Sigmoid colon (tissue), 7 donors: ENCODE data around the gene BPNT1. TPM values are rescaled to one million over a fixed set of nuclear protein-coding genes. Genes with fewer than 3 reads are reported as not detected.

Experiments
- DNase-seq: peaks from one replicate; pipeline ENCODE4 v3.0.0-alpha.2; 2019
- H3K27ac ChIP-seq, 4 donors: fragments of 200-600 bp; sonication (generic); one replicate each; pipeline ENCODE4 v1.5.1; 2016 to 2019; ENCODE audit warnings: mild to moderate bottlenecking in 1 of 4
- H3K27me3 ChIP-seq, 3 donors: fragments of 200-600 bp; sonication (generic); one replicate each; pipeline ENCODE4 v1.5.1; 2019; ENCODE audit warnings: mild to moderate bottlenecking in 1 of 3
- H3K36me3 ChIP-seq, 4 donors: fragments of 200-600 bp; sonication (generic); one replicate each; pipeline ENCODE4 v1.5.1; 2016 to 2019
- H3K4me1 ChIP-seq, 4 donors: fragments of 200-600 bp; sonication (generic); one replicate each; pipeline ENCODE4 v1.5.1; 2017 to 2019
- H3K4me3 ChIP-seq, 4 donors: fragments of 200-600 bp; sonication (generic); one replicate each; pipeline ENCODE4 v1.5.1; 2017 to 2019; ENCODE audit warnings: mild to moderate bottlenecking in 2 of 4, moderate library complexity in 1 of 4
- H3K9me3 ChIP-seq, 4 donors: fragments of 200-600 bp in 3 of 4; sonication (generic) in 3 of 4; one replicate each; pipeline versions ENCODE4 v1.5.1 to v1.6.1; 2013 to 2019
- CTCF ChIP-seq, 4 experiments: fragments of 450-650 bp in 3 of 4; fragments of 200-600 bp in 1 of 4; IDR thresholded peaks; one replicate each; pipeline ENCODE4 v1.5.1; 2016 to 2019; ENCODE audit warnings: antibody characterized with exemption in 4 of 4, mild to moderate bottlenecking in 3 of 4, moderate library complexity in 2 of 4
- EP300 ChIP-seq, 4 donors: sonication (generic); formaldehyde crosslinking; IDR thresholded peaks; one replicate each; pipeline ENCODE4 v1.6.1; 2017; ENCODE audit warnings: antibody characterized with exemption in 4 of 4
- POLR2A ChIP-seq, 2 donors: fragments of 450-650 bp; IDR thresholded peaks; one replicate each; pipeline ENCODE4 v1.6.1; 2016; ENCODE audit warnings: antibody characterized with exemption in 2 of 2, mild to moderate bottlenecking in 2 of 2, moderate library complexity in 2 of 2
- POLR2AphosphoS5 ChIP-seq, 4 donors: sonication (generic); formaldehyde crosslinking; IDR thresholded peaks; one replicate each; pipeline ENCODE4 v1.6.1; 2017; ENCODE audit warnings: antibody characterized with exemption in 4 of 4
- WGBS, 2 donors: extraction: QIAGEN DNeasy Blood & Tissue Kit; methylation state at CpG; one replicate each; pipeline ENCODE4 v1.1.7; 2013; 5-methylcytosine and 5-hydroxymethylcytosine counted together
- intact Hi-C: fragments of 100-400 bp; cut with DNase I; formaldehyde crosslinking; loops from one replicate; pipeline ENCODE4 v1.15.1; 2023
- polyA plus RNA-seq, 3 donors: library from polyadenylated mRNA; stranded (reverse); fragments of 200-250 nt; gene quantifications; one replicate each; pipeline ENCODE4 v1.2.3, GENCODE V29; 2013
- total RNA-seq, 4 donors: library from RNA; depleted of rRNA; stranded (reverse); fragments of >200 nt; gene quantifications; one replicate each; pipeline ENCODE4 v1.1.0, GENCODE V29; 2016
- donor health status: healthy with polysubstance abuse.
- donor health status: Bipolar disorder and iron deficiency.
- donor health status: healthy.

Gene BPNT1
- total and polyA plus RNA-seq, 7 donors, result 13.3 to 92.9 (median 19.7) TPM

GRCh38 chr1:220077887-220078286 is 11.7 kb downstream of the BPNT1 start:
- no peak overlapping the region for H3K27ac ChIP-seq
- no peaks in the 10 kb centered on the region for H3K4me1 ChIP-seq
- WGBS, 2 donors, result 95 to 98% methylated on average over 3 of the region's 3 CpGs
- TF ChIP-seq POLR2AphosphoS5 (IDR thresholded peaks at IDR 0.05) (no peak), CTCF (IDR thresholded peaks at IDR 0.05) (no peak), EP300 (IDR thresholded peaks at IDR 0.05) (no peak), POLR2A (IDR thresholded peaks at IDR 0.05) (no peak)
- DNase-seq, result no peak
- H3K36me3 ChIP-seq, result peaks cover 0 to 17% (median 3%) of the 10 kb centered on the region in 4 donors
- H3K9me3 ChIP-seq, result no peaks in the 10 kb centered on the region
- H3K4me3 ChIP-seq, result no peak overlapping the region
- intact Hi-C loops, result no loop called here
- H3K27me3 ChIP-seq, result no peaks in the 10 kb centered on the region

- Histone ChIP-seq H3K4me1 (no peaks in the 10 kb centered on the region), H3K9me3 (no peaks in the 10 kb centered on the region), H3K27me3 (no peaks in the 10 kb centered on the region), H3K4me3 (no peak overlapping the region), H3K27ac (no peak overlapping the region), H3K36me3 (peaks cover 0 to 24% (median 6%) of the 10 kb centered on the region in 4 donors)
- intact Hi-C loops, result no loop called here
- DNase-seq, result no peak
- no peak for TF ChIP-seq EP300 (IDR thresholded peaks at IDR 0.05)
- TF ChIP-seq POLR2A (IDR thresholded peaks at IDR 0.05), result no peak
- TF ChIP-seq POLR2AphosphoS5 (IDR thresholded peaks at IDR 0.05), result no peak
- no peak for TF ChIP-seq CTCF (IDR thresholded peaks at IDR 0.05)
- WGBS, 2 donors, result 97% methylated on average over 4 of the region's 4 CpGs
Measured at GRCh38 chr1:220076861-220077762, 12.5 kb downstream of the BPNT1 start.

- Histone ChIP-seq H3K4me1 (no peaks in the 10 kb centered on the region), H3K36me3 (peaks cover 0 to 67% (median 14%) of the 10 kb centered on the region in 4 donors), H3K27me3 (no peaks in the 10 kb centered on the region), H3K4me3 (no peak overlapping the region), H3K27ac (no peak overlapping the region), H3K9me3 (no peaks in the 10 kb centered on the region)
- intact Hi-C loops, result no loop called here
- 94 to 95% methylated on average over 3 of the region's 3 CpGs for WGBS, 2 donors
- DNase-seq, result no peak
- no peak for TF ChIP-seq EP300 (IDR thresholded peaks at IDR 0.05)
- no peak for TF ChIP-seq CTCF (IDR thresholded peaks at IDR 0.05)
- TF ChIP-seq POLR2AphosphoS5 (IDR thresholded peaks at IDR 0.05), result no peak
- TF ChIP-seq POLR2A (IDR thresholded peaks at IDR 0.05), result no peak
Measured at GRCh38 chr1:220067269-220068204, 22.1 kb downstream of the BPNT1 start.

- intact Hi-C loops, result no loop called here
- peaks cover 0 to 65% (median 17%) of the 10 kb centered on the region in 4 donors for H3K36me3 ChIP-seq
- H3K27me3 ChIP-seq, result no peaks in the 10 kb centered on the region
- WGBS, 2 donors, result 94 to 98% methylated on average over 6 of the region's 6 CpGs
- DNase-seq, result no peak
- no peak overlapping the region for H3K4me3 ChIP-seq
- no peak overlapping the region for H3K27ac ChIP-seq
- no peak for TF ChIP-seq POLR2A (IDR thresholded peaks at IDR 0.05)
- TF ChIP-seq POLR2AphosphoS5 (IDR thresholded peaks at IDR 0.05), result no peak
- TF ChIP-seq CTCF (IDR thresholded peaks at IDR 0.05), result no peak
- no peak for TF ChIP-seq EP300 (IDR thresholded peaks at IDR 0.05)
- H3K9me3 ChIP-seq, result no peaks in the 10 kb centered on the region
- H3K4me1 ChIP-seq, result no peaks in the 10 kb centered on the region
Measured at GRCh38 chr1:220062629-220063028, 27.0 kb downstream of the BPNT1 start.
